GM18858 (cell line): ENCODE data around the gene TICRR.

Experiments used
- ATAC-seq: cut with Tn5 transposase; IDR thresholded peaks from one replicate; pipeline ENCODE4 v1.9.1; 2021; ENCODE audit not compliant: unreplicated experiment

Gene TICRR

DNA sequence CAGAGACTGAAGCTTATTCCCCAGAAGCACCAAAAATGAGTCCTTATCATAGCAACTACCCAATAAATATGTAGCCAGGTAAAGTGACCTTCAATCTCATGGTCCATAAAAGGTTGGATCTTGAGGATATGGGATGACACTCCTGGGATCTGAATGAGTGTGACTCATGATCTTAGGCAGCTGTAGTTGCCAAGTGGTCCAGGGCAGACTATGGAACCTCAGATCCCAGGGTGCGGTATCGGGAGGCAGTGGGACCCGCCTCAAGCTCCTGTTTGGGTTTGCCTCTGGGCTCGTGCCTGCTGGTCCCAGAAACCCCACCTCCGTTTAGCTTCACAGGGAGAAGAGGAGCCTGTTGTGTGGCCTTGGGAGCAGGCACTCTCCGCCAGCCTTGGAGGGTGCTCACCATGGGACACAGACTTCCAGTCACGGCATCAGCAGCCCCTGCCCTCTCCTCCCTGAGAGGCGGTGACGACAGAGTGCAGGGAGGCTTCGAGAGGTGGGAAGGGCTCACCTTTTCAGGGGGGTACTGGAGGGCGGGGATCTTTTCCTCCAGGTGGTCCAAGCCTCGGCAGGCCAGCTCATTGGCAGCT lies 95.8 kb downstream of the TICRR start:
- ATAC-seq: no peak

DNA sequence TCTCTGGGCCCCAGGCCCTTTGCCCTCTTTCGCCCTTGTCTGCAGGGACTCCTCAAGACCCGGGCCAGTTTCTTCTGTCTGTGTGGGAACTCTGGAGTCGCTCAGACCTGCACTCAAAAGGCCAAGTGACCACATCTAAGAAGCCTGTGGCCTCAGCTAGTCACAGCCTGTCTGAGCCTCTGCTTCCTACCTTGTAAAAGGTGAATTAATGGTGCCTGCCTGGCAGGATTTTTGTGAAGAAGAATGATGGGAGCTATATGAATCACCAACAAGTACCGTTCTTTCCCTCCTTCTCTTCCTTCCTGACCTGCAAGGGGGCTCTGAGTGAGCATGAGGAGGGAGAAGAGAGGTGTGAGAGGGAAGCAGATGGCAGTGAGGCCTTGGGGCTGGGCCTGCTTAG lies 96.4 kb downstream of the TICRR start:
- no peak for ATAC-seq

DNA sequence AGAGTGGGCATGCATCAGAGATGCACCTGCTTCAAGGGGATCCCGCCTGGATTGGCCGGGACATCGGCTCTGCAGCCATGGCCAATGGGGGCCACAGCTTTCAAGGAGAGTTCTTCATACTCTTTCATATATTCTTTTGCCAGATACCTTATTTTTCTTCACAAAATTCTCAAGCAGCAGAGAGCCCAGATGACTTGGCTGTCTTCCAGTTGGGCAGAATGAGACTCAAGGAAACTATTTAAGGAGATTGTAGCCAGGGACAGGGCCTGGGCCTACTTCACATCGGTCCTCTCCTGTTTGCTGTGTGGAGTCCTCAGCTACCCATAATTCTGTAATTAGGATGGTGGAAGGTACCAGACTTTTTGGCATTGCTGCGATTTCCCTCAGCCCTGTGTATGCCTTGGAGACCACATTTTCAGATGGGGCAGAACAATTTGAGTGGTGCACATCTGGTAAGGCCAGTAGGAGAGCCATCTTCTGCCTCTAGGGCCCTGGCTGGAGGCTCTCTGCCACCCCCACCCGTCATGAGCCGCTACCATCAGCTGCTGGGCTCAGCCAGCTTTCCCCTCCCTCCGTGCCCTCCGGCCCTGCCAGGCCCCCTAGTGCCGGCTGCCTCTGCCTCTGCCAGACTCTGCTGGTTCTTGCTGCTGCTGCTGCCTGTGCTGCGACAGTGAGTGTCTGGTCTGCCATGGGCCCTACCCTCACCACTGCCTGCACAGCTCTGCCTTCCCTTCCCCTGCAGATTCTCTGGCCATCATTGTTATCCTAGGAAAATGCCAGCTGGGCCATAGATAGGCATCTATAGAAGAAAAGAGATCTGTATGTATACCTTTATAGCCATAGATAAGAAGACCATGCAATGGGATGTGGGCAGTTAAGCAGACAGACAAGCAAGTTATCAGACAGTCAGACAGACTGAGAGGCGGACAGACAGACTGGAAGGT lies 97.2 kb downstream of the TICRR start:
- no peak for ATAC-seq

DNA sequence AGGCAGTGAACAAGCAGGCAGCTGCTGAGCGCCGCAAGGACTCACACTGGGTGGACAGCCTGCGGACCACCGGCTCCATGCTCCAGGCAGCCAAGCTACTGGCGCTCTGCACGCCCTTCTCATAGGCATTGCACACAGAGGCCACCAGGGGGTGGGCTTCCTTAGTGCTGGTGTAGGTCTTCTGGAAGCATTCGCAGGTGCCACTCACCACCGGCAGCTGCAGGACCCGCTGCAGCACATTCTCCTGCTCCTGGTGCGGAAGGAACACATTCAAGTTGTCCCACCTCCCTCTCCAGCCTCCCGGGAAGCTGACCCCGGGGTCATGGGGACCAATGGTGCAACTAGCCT lies 97.9 kb downstream of the TICRR start:
- no peak for ATAC-seq

DNA sequence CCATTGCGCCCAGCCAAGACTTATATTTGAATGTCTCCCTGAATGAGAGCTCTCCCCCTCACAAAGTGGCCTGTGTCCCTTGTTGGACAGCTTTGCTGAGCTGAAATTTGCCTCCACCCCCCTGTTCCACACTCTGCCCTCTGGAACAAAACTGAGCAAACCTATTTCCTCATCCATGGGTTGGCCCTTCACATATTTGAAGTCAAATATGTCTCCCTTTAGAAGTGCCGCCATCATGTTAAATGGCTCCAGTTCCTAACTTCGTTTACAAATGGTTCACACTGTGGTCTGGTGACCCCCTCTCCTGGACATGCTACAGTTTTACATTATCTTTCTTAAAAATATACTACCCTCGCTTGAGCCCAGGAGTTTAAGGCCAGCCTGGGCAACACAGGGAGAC lies 99.3 kb downstream of the TICRR start:
- no peak for ATAC-seq

DNA sequence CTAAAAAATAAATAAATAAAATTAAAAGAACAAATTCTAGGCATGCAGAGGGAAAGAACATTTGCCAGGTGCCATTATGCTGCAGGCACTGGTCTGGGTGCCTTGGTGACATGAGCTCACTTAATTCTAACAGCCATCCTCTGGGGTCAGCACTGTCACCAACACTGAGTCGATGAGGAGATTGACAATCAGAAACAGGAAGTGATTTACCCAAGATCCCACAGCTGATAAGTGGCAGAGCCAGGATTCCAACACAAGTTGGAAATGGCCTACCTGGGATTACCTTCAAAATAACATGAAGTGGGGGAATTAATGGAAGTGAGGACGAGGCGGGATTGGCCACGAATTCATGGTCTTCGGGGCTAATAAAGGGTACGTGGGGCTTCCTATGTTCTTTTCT lies 100.3 kb downstream of the TICRR start:
- ATAC-seq: no peak

DNA sequence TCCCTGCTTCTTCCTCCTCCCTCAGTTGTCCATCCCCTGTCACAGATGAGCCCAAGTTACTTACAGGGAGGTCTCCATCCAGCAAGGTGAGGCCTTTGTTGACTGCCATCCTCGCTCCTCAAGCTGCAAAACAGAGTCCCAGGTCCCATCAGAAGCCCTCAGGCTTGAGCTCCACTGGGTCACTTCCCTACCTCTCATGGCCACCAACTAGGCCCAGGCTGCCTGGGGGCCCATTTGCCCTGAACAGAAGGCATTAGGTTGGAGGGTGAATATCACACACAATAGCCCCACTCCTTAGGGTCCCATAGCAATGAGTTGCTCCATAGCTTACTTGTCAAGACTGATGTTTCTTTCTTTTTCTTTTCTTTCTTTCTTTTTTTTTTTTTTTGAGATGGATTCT lies 102.1 kb downstream of the TICRR start:
- no peak for ATAC-seq
